AG09319 (cell line): Measurements from ENCODE around the gene TYMP.

Experiments
- DNase-seq: peaks from one replicate; pipeline ENCODE4 v3.0.0-alpha.2; 2010; ENCODE audit warnings: low read depth; ENCODE audit errors: extremely low read depth
- CTCF ChIP-seq: IDR thresholded peaks from 2 replicates; pipeline ENCODE4 v1.5.1; 2011; ENCODE audit warnings: low read depth, mild to moderate bottlenecking, inconsistent platforms, low read length, moderate library complexity

The TYMP gene

DNA sequence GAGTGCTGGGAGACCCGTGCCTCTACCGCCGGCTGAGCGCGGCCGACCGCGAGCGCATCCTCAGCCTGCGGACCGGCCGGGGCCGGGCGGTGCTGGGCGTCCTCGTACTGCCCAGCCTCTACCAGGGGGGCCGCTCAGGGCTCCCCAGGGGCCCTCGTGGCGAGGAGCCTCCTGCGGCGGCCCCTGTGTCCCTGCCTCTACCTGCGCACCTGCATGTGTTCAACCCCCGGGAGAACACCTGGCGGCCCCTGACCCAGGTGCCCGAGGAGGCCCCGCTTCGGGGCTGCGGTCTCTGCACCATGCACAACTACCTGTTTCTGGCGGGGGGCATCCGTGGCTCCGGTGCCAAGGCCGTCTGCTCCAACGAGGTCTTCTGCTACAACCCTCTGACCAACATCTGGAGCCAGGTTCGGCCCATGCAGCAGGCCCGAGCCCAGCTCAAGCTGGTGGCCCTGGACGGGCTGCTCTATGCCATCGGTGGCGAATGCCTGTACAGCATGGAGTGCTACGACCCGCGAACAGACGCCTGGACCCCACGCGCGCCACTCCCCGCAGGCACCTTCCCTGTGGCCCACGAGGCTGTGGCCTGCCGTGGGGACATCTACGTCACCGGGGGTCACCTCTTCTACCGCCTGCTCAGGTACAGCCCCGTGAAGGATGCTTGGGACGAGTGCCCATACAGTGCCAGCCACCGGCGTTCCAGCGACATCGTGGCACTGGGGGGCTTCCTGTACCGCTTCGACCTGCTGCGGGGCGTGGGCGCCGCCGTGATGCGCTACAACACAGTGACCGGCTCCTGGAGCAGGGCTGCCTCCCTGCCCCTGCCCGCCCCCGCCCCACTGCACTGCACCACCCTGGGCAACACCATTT is 19.3 kb upstream of the TYMP start:
- no peak for TF ChIP-seq CTCF

DNA sequence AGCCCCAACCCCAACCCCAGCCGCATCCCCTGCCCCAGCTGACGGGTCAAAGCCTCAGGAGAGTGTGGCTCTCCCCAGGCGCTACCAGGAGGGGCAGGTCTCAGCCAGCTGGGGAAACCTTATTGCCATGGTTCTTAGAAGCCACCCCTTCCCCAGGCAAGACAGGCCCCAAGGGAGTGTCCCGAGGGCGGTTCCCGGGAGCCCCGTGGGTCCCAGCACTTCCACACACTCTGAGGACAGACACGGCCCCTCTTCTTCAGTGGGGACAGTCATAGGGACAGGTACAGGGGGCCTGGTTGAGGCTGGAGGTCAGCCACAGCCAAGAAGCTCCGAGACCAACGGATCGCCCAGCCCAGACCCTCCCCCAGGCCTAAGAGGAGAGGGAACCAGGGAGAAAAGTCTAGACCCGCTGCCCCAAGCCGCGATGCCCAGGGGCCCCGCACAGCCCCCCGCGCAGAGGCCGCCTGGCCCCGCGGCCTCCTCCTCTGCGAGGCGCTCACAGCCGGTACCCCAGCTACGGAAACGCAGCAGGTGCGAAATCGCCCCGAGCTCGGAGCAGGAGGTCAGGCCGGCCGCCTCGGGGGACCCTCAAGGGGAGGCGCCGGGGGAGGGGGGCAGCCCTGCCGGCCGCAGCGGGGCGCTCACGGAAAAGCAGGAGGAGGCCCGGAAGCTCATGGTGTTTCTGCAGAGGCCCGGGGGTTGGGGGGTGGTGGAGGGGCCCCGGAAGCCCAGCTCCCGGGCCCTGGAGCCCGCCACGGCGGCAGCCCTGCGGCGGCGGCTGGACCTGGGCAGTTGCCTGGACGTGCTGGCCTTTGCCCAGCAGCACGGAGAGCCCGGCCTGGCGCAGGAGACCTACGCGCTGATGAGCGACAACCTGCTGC is 18.5 kb upstream of the TYMP start:
- no peak for DNase-seq
- TF ChIP-seq CTCF = no peak

More for the DNA sequence above, 19.3 kb upstream of the TYMP start:
- no peak for DNase-seq

DNA sequence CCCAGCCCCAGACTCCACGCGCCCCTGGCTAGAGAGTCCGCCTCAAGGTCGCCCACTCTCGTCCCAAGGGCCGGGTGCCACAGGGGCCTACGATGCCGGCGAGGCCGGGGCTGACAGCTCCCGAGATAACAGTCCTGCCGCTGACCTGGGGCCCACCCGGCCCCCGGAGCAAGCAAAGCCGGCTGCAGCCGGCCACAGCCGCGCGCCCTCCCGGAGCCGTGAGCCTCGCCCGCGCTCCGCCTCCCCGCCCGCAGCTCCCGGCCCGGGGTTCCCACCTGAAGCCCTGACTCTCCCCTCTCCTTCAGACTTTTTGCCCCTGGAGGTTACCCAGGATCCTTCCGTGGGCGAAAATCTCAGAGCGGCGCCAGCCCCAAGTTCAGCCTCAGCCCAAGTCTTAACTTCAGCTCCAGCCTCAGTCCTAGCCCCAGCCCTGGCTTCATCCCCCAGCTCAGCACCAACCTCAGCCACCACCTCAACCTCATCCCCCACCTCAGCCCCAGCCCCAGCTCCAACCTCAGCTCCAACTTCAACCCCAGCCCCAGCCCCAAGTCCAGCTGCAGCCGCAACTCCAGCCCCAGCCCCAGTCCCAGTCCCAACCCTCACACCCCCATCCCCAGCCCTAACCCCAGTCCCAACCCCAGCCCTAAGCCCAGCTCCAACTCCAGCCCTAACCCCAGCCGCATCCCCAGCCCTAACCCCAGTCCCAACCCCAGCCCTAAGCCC is 17.6 kb upstream of the TYMP start:
- no peak for TF ChIP-seq CTCF
- DNase-seq = no peak

DNA sequence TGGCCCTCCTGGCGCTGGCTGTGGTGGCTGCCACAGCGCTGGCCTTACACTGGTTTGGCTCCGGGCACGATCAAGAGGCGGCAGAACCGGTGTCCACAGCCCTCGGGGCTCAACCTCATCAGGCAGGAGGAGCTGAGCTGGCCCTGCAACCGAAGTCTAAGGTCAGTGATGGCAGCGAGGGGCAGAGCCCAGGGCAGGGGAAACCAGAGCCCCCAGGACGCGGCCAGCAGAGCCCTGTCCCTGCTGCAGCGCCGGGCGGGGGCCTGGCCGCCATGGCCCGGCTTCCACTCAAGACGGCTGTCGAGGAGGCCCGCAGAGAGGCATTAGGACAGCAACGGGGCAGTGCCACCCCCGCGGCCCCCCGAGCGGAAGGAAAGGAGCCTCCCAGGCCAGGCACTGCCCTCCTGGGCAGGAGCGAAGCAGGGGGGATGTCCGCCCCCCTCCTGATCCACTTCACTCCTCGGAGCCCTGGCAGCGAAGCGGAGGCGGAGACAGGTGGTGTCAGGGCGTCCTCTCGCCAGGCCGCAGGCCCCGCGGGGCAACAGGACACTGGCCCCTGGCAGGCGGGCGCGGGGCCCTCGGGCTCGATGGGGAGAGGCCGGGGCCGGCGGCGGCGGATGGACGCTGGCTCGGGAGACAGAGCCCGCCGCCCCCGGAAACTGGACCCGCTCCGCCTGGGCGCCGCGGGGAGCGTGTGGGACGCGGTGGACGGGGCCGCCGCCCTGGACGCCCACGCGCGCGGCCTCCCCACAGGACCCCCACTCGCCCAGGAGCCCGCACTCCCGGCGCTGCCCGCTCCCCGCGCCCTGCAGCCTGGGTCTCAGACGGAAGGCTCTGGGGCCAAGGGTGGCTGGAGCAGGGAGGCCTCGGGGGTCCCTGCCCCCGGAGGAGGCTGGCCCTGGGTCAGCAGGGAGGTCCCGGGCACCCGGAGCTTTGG is 16.8 kb upstream of the TYMP start:
- no peak for DNase-seq
- TF ChIP-seq CTCF = no peak

DNA sequence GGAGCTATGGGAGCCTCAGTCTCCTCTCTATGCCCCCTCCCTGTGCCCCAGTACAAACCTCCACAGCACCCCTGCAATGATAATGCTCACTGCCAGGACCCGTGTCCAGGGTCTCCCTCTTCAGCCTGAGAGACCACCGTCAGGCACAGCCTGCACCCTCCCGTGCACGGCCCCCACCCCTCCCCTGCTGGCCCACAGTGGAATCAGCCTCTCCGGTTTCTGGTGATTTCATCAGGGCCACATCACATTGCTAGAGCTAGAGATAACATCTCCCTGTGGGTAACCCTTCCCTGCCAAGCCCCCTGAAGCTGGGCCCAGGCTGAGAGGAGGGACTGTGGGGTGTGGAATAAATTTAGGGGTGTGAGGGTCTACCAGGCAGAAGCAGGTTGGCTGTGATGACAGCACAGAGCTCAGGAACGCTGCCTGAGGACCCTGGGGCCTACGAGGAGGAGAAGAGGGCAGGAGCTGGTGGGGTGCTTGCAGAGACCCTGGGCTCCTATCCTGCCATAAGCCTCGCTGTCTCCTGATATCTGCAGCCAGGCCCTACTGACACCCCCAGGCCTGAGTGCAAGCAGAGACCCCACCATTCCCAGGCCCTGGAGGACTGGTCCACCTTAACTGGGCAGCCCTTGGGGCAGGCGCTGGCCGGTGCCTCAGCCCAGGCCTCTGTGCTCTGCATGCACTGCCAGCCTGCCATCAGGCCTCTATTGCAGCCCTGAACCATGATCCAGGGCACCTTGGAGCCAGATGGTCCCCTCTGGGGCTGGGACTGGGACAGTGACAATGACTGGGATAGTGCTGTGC is 15.9 kb upstream of the TYMP start, which contains the start of gene KLHDC7B:
Gene KLHDC7B, plus strand, starts transcription at position 378 of the 804 bp plus-strand sequence. Its CDS starts 345 bp downstream, at position 723.
- TF ChIP-seq CTCF = no peak; the same call in none of the 2 replicates
- DNase-seq = no peak

DNA sequence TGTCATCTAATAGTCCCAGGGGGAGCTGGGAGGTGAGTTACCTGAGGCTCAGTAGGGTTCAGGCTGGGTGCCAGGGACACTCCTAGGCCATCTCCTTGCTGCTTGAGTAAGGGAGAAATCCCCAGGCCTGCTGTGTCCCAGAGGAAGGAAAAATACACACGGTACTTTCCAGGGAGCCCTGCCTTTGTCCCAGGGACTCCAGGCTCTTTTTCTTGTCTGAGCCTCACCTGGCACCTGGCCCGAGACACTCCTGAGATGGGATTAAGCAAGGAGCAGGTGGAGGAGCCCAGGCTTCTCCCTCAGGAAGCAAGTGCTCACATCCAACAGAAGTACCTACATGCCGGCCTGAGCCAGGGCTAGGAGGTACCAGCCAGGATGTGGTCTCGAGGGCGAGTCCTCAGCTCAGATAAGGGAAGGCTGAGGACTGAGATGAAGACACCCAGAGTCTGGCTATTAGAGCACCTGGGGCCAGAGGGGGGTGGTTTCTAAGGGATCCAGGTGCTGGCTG is 15.0 kb upstream of the TYMP start:
- DNase-seq = no peak
- TF ChIP-seq CTCF = no peak
